Liver (tissue), 9 donors: ENCODE data around the gene LNX2. TPM values are rescaled to one million over a fixed set of nuclear protein-coding genes. Genes with fewer than 3 reads are reported as not detected.

Experiments
- DNase-seq: peaks from one replicate; pipeline ENCODE4 v3.0.0-alpha.2; 2017; ENCODE audit warnings: low spot score
- H3K27ac ChIP-seq, 2 donors: one replicate each; pipeline ENCODE4 v1.7.0; 2013; ENCODE audit warnings: inconsistent platforms in 2 of 2, low read length in 2 of 2, control low read depth in 1 of 2, low read depth in 1 of 2, mild to moderate bottlenecking in 1 of 2
- H3K27me3 ChIP-seq, 4 donors: one replicate each; pipeline versions ENCODE4 v1.6.1 to v1.7.0; 2013; ENCODE audit warnings: low read length in 3 of 4, inconsistent platforms in 1 of 4, mild to moderate bottlenecking in 1 of 4, moderate library complexity in 1 of 4; ENCODE audit not compliant: control insufficient read depth in 4 of 4, insufficient read depth in 4 of 4
- H3K36me3 ChIP-seq, 4 donors: one replicate each; pipeline versions ENCODE4 v1.6.1 to v1.7.0; 2013; ENCODE audit warnings: low read length in 3 of 4, mild to moderate bottlenecking in 3 of 4, low read depth in 1 of 4, moderate library complexity in 1 of 4; ENCODE audit not compliant: control insufficient read depth in 4 of 4, insufficient read depth in 3 of 4
- H3K4me1 ChIP-seq, 4 donors: one replicate each; pipeline versions ENCODE4 v1.6.1 to v1.7.0; 2013; ENCODE audit warnings: low read length in 3 of 4, mild to moderate bottlenecking in 3 of 4, moderate library complexity in 1 of 4; ENCODE audit not compliant: control insufficient read depth in 4 of 4, insufficient read depth in 4 of 4
- H3K4me3 ChIP-seq, 3 donors: one replicate each; pipeline versions ENCODE4 v1.6.1 to v1.7.0; 2013; ENCODE audit warnings: low read length in 3 of 3, control low read depth in 1 of 3, low read depth in 1 of 3, mild to moderate bottlenecking in 1 of 3
- H3K9ac ChIP-seq, 2 donors: one replicate each; pipeline ENCODE4 v1.7.0; 2013; ENCODE audit warnings: low read length in 2 of 2, mild to moderate bottlenecking in 2 of 2, moderate library complexity in 2 of 2, control low read depth in 1 of 2, low read depth in 1 of 2
- H3K9me3 ChIP-seq, 4 donors: one replicate each; pipeline versions ENCODE4 v1.6.1 to v1.7.0; 2013; ENCODE audit warnings: low read length in 3 of 4; ENCODE audit not compliant: control insufficient read depth in 4 of 4
- EGR1 ChIP-seq, 2 donors: IDR thresholded peaks; 2 replicates each; pipeline ENCODE4 v1.6.1; 2016 to 2018; ENCODE audit warnings: antibody characterized with exemption in 2 of 2, low read depth in 2 of 2
- FOXA1 ChIP-seq: IDR thresholded peaks from 2 replicates; pipeline ENCODE4 v1.6.1; 2016; ENCODE audit warnings: antibody characterized with exemption
- FOXA2 ChIP-seq: IDR thresholded peaks from 2 replicates; pipeline ENCODE4 v1.6.1; 2016; ENCODE audit warnings: antibody characterized with exemption
- GABPA ChIP-seq, 2 donors: IDR thresholded peaks in 1 of 2; conservative IDR thresholded peaks in 1 of 2; 2 replicates each; pipeline ENCODE4 v1.6.1; 2016; ENCODE audit warnings: antibody characterized with exemption in 2 of 2, mild to moderate bottlenecking in 1 of 2, moderate library complexity in 1 of 2
- HNF4A ChIP-seq, 2 donors: conservative IDR thresholded peaks; 2 replicates each; pipeline ENCODE4 v1.6.1; 2016; ENCODE audit warnings: antibody characterized with exemption in 2 of 2, mild to moderate bottlenecking in 2 of 2
- HNF4G ChIP-seq: IDR thresholded peaks from 2 replicates; pipeline ENCODE4 v1.6.1; 2016; ENCODE audit warnings: antibody characterized with exemption
- JUND ChIP-seq, 2 donors: IDR thresholded peaks; 2 replicates each; pipeline ENCODE4 v1.6.1; 2016; ENCODE audit warnings: antibody characterized with exemption in 2 of 2
- MAX ChIP-seq: IDR thresholded peaks from 2 replicates; pipeline ENCODE4 v1.6.1; 2016; ENCODE audit warnings: antibody characterized with exemption
- NR2F2 ChIP-seq: IDR thresholded peaks from 2 replicates; pipeline ENCODE4 v1.6.1; 2016; ENCODE audit warnings: antibody characterized with exemption
- RAD21 ChIP-seq, 2 donors: IDR thresholded peaks; 2 replicates each; pipeline ENCODE4 v1.6.1; 2016; ENCODE audit warnings: antibody characterized with exemption in 2 of 2, mild to moderate bottlenecking in 2 of 2
- RXRA ChIP-seq, 2 donors: IDR thresholded peaks; 2 replicates each; pipeline ENCODE4 v1.6.1; 2017 to 2018; ENCODE audit warnings: antibody characterized with exemption in 2 of 2, mild to moderate bottlenecking in 1 of 2
- SP1 ChIP-seq: IDR thresholded peaks from 2 replicates; pipeline ENCODE4 v1.6.1; 2018; ENCODE audit warnings: antibody characterized with exemption, mild to moderate bottlenecking
- TAF1 ChIP-seq: conservative IDR thresholded peaks from 2 replicates; pipeline ENCODE4 v1.6.1; 2016; ENCODE audit warnings: antibody characterized with exemption, mild to moderate bottlenecking
- YY1 ChIP-seq: IDR thresholded peaks from 2 replicates; pipeline ENCODE4 v1.6.1; 2016; ENCODE audit warnings: antibody characterized with exemption, mild to moderate bottlenecking
- ZBTB33 ChIP-seq: IDR thresholded peaks from 2 replicates; pipeline ENCODE4 v1.6.1; 2016; ENCODE audit warnings: antibody characterized with exemption
- WGBS: extraction: QIAGEN DNeasy Blood & Tissue Kit; methylation state at CpG from one replicate; pipeline ENCODE4 v1.1.7; 2013; 5-methylcytosine and 5-hydroxymethylcytosine counted together
- polyA plus RNA-seq, 2 donors: library from polyadenylated mRNA; stranded (reverse) in 1 of 2; unstranded in 1 of 2; fragments of 200-250 nt in 1 of 2; fragments of >200 nt in 1 of 2; fragmentation: Nextera tagmentation in 1 of 2; extraction: Ambion mirVana in 1 of 2; gene quantifications; one replicate each; pipeline versions ENCODE4 v1.2.1 to v1.2.3, GENCODE V29; 2013 to 2015
- total RNA-seq, 2 donors: library from RNA; depleted of rRNA; stranded (reverse); fragments of >200 nt; gene quantifications; one replicate each; pipeline ENCODE4 v1.2.3, GENCODE V29; 2014
- TF ChIP-seq, protein P1 (sequence below): IDR thresholded peaks from 2 replicates; pipeline ENCODE4 v1.6.1; 2016; ENCODE audit warnings: antibody characterized with exemption
- donor health status: healthy.
- donor health status: healthy.
- donor health status: healthy.
- donor health status: healthy.
- donor health status: healthy.

LNX2 gene
- total and polyA plus RNA-seq, 4 donors, result 6.2 to 25.9 (median 13.3) TPM

DNA sequence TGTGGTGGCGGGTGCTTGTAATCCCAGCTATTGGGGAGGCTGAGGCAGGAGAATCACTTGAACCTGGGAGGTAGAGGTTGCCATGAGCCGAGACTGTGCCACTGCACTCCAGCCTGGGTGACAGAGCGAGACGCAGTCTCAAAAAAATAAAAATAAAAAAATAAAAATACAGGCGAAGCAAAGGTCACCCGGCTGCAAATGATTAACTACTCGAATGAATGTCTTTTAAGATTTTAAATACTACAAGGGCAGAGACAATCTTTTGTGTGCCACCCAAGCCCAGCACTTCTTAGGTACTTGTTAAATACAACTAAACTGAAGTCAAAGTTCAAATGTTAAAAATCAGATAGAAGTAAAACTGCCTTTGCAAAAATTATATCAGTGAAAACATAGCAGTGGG is 6.7 kb downstream of the LNX2 start:
- peaks cover 0 to 1% (median 0%) of the 10 kb centered on the region in 4 donors for H3K9me3 ChIP-seq
- no peak overlapping the region for H3K9ac ChIP-seq
- peak in 1 of 2 donors; percentile 20 for TF ChIP-seq HNF4A (conservative IDR thresholded peaks at IDR 0.05)
- no peak for TF ChIP-seq FOXA2
- H3K4me1 ChIP-seq, result peaks cover 12 to 41% (median 26%) of the 10 kb centered on the region in 4 donors
- no peak for DNase-seq
- H3K27ac ChIP-seq, result peak overlapping the region; percentile 2 to 38
- 40% methylated on average over 7 of the region's 7 CpGs for WGBS
- H3K4me3 ChIP-seq, result peak overlapping the region in 1 of 3 donors; percentile 19
- no peaks in the 10 kb centered on the region for H3K36me3 ChIP-seq
- no peaks in the 10 kb centered on the region for H3K27me3 ChIP-seq

- no peak overlapping the region for H3K9ac ChIP-seq
- DNase-seq, result no peak
- 41% methylated on average over 4 of the region's 4 CpGs for WGBS
- no peaks in the 10 kb centered on the region for H3K9me3 ChIP-seq
- no peak overlapping the region for H3K4me3 ChIP-seq
- TF ChIP-seq, protein P1, sequence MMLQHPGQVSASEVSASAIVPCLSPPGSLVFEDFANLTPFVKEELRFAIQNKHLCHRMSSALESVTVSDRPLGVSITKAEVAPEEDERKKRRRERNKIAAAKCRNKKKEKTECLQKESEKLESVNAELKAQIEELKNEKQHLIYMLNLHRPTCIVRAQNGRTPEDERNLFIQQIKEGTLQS, result peak; percentile 66
- peak; percentile 32 to 65 for TF ChIP-seq HNF4A (conservative IDR thresholded peaks at IDR 0.05)
- TF ChIP-seq JUND (IDR thresholded peaks at IDR 0.05), result peak; percentile 88 to 97
- TF ChIP-seq FOXA1, result peak; percentile 18
- peak; percentile 33 for TF ChIP-seq FOXA2
- no peak for TF ChIP-seq NR2F2
- TF ChIP-seq RXRA (IDR thresholded peaks at IDR 0.05), result peak in 1 of 2 donors; percentile 22
- no peak for TF ChIP-seq EGR1 (IDR thresholded peaks at IDR 0.05; ENCODE audit: low read depth in 2 of 2)
- no peak overlapping the region for H3K27ac ChIP-seq
- peaks cover 0 to 24% (median 4%) of the 10 kb centered on the region in 4 donors for H3K4me1 ChIP-seq
- H3K27me3 ChIP-seq, result no peaks in the 10 kb centered on the region
- H3K36me3 ChIP-seq, result no peaks in the 10 kb centered on the region
Observed at GRCh38 chr13:27607125-27607524, 13.2 kb downstream of the LNX2 start.

- H3K9me3 ChIP-seq, result no peaks in the 10 kb centered on the region
- no peak for DNase-seq
- H3K27ac ChIP-seq, result no peak overlapping the region
- no peak overlapping the region for H3K9ac ChIP-seq
- H3K27me3 ChIP-seq, result no peaks in the 10 kb centered on the region
- 48% methylated on average over 2 of the region's 2 CpGs for WGBS
- TF ChIP-seq ZBTB33 (no peak), YY1 (peak; percentile 52)
- peaks cover 0 to 21% (median 4%) of the 10 kb centered on the region in 4 donors for H3K4me1 ChIP-seq
- no peak overlapping the region for H3K4me3 ChIP-seq
- H3K36me3 ChIP-seq, result no peaks in the 10 kb centered on the region
Observed at GRCh38 chr13:27605610-27606200, 14.6 kb downstream of the LNX2 start.

- H3K9me3 ChIP-seq, result no peaks in the 10 kb centered on the region
- no peaks in the 10 kb centered on the region for H3K36me3 ChIP-seq
- WGBS, result 63% methylated on average over 3 of the region's 3 CpGs
- DNase-seq, result no peak
- H3K4me3 ChIP-seq, result no peak overlapping the region
- no peak overlapping the region for H3K9ac ChIP-seq
- peaks cover 0 to 23% (median 6%) of the 10 kb centered on the region in 4 donors for H3K4me1 ChIP-seq
- no peak overlapping the region for H3K27ac ChIP-seq
- H3K27me3 ChIP-seq, result no peaks in the 10 kb centered on the region
- TF ChIP-seq RXRA (IDR thresholded peaks at IDR 0.05) (no peak), JUND (IDR thresholded peaks at IDR 0.05) (no peak), RAD21 (IDR thresholded peaks at IDR 0.05) (no peak), SP1 (no peak), MAX (no peak), GABPA (IDR thresholded peaks at IDR 0.05 in 1 of 2, conservative IDR thresholded peaks at IDR 0.05 in 1 of 2) (no peak), HNF4G (no peak), YY1 (no peak), EGR1 (IDR thresholded peaks at IDR 0.05; ENCODE audit: low read depth in 2 of 2) (no peak), FOXA1 (no peak), TAF1 (no peak), ZBTB33 (no peak)
- TF ChIP-seq, protein P1, result no peak
Observed at GRCh38 chr13:27605099-27605498, 15.2 kb downstream of the LNX2 start.
